ENCODE measurements around the gene PTPRH.

The PTPRH gene

GRCh38 chr19:55161571-55162322 is 47.6 kb downstream of the PTPRH start:
- H3K9me3 ChIP-seq (ENCODE audit: low read depth, low read length) = no peaks in the 10 kb centered on the region
- H3K36me3 ChIP-seq (ENCODE audit: insufficient read depth, low read length) = no peaks in the 10 kb centered on the region
- no peak for TF ChIP-seq EZH2 (IDR thresholded peaks at IDR 0.05)
- no peak for TF ChIP-seq FOXP2 (optimal IDR thresholded peaks at IDR 0.05; ENCODE audit: control extremely low read depth, extremely low read length, insufficient read depth)
- TF ChIP-seq POLR2AphosphoS5 (IDR thresholded peaks at IDR 0.05; ENCODE audit: borderline replicate concordance, low read depth, low read length) = no peak
- no peak for DNase-seq (ENCODE audit: low read depth, low spot score)
- H3K27ac ChIP-seq = no peak overlapping the region
- no peak overlapping the region for H3K9ac ChIP-seq (ENCODE audit: insufficient read length)
- H3K4me3 ChIP-seq = no peak overlapping the region

GRCh38 chr19:55160986-55161365 is 48.3 kb downstream of the PTPRH start:
- TF ChIP-seq POLR2AphosphoS5 (IDR thresholded peaks at IDR 0.05; ENCODE audit: borderline replicate concordance, low read depth, low read length) = no peak
- TF ChIP-seq FOXP2 (optimal IDR thresholded peaks at IDR 0.05; ENCODE audit: control extremely low read depth, extremely low read length, insufficient read depth) = no peak
- no peak for TF ChIP-seq EZH2 (IDR thresholded peaks at IDR 0.05)
- Histone ChIP-seq H3K27ac (no peak overlapping the region), H3K9ac (ENCODE audit: insufficient read length) (no peak overlapping the region), H3K9me3 (ENCODE audit: low read depth, low read length) (no peaks in the 10 kb centered on the region), H3K36me3 (ENCODE audit: insufficient read depth, low read length) (no peaks in the 10 kb centered on the region), H3K4me3 (no peak overlapping the region)
- no peak for DNase-seq (ENCODE audit: low read depth, low spot score)

GRCh38 chr19:55160128-55160985 is 48.9 kb downstream of the PTPRH start:
- no peak overlapping the region for H3K27ac ChIP-seq
- TF ChIP-seq EZH2 (IDR thresholded peaks at IDR 0.05) (no peak), POLR2AphosphoS5 (IDR thresholded peaks at IDR 0.05; ENCODE audit: borderline replicate concordance, low read depth, low read length) (no peak), FOXP2 (optimal IDR thresholded peaks at IDR 0.05; ENCODE audit: control extremely low read depth, extremely low read length, insufficient read depth) (peak; percentile 59)
- no peak for DNase-seq (ENCODE audit: low read depth, low spot score)
- no peaks in the 10 kb centered on the region for H3K36me3 ChIP-seq (ENCODE audit: insufficient read depth, low read length)
- peak overlapping the region; percentile 61 for H3K4me3 ChIP-seq
- H3K9ac ChIP-seq (ENCODE audit: insufficient read length) = peak overlapping the region; percentile 51
- H3K9me3 ChIP-seq (ENCODE audit: low read depth, low read length) = no peaks in the 10 kb centered on the region

- DNase-seq (ENCODE audit: low read depth, low spot score) = no peak
- Histone ChIP-seq H3K9me3 (ENCODE audit: low read depth, low read length) (no peaks in the 10 kb centered on the region), H3K36me3 (ENCODE audit: insufficient read depth, low read length) (no peaks in the 10 kb centered on the region), H3K4me3 (no peak overlapping the region), H3K27ac (peak overlapping the region; percentile 19; the same call in 1 of the 2 replicates), H3K9ac (ENCODE audit: insufficient read length) (no peak overlapping the region)
- TF ChIP-seq EZH2 (IDR thresholded peaks at IDR 0.05) (no peak), POLR2AphosphoS5 (IDR thresholded peaks at IDR 0.05; ENCODE audit: borderline replicate concordance, low read depth, low read length) (no peak), FOXP2 (optimal IDR thresholded peaks at IDR 0.05; ENCODE audit: control extremely low read depth, extremely low read length, insufficient read depth) (no peak)
Measured at GRCh38 chr19:55158848-55159749, 50.2 kb downstream of the PTPRH start.

- H3K4me3 ChIP-seq = no peak overlapping the region
Measured at GRCh38 chr19:55158423-55158822, 50.9 kb downstream of the PTPRH start.

GRCh38 chr19:55157064-55157908 is 52.0 kb downstream of the PTPRH start, which contains the start of gene TNNI3:
Gene TNNI3 (minus strand): TSS chr19:55157732. CDS start chr19:55157589, 143 bp downstream.
- H3K36me3 ChIP-seq (ENCODE audit: insufficient read depth, low read length) = peaks cover 5% of the 10 kb centered on the region; the same call in 1 of the 2 replicates
- TF ChIP-seq EZH2 (IDR thresholded peaks at IDR 0.05) = no peak
- no peak for TF ChIP-seq FOXP2 (optimal IDR thresholded peaks at IDR 0.05; ENCODE audit: control extremely low read depth, extremely low read length, insufficient read depth)
- TF ChIP-seq POLR2AphosphoS5 (IDR thresholded peaks at IDR 0.05; ENCODE audit: borderline replicate concordance, low read depth, low read length) = no peak
- no peak within 1 kb of the TSS for H3K9ac ChIP-seq (ENCODE audit: insufficient read length)
- H3K4me3 ChIP-seq = peak within 1 kb of the TSS; percentile 86
- peak within 1 kb of the TSS; percentile 31 for H3K27ac ChIP-seq
- no peak for DNase-seq (ENCODE audit: low read depth, low spot score)
- no peaks in the 10 kb centered on the region; the same call in 1 of the 2 replicates for H3K9me3 ChIP-seq (ENCODE audit: low read depth, low read length)

More at GRCh38 chr19:55158423-55158822, 50.9 kb downstream of the PTPRH start:
- no peaks in the 10 kb centered on the region; the same call in 1 of the 2 replicates for H3K36me3 ChIP-seq (ENCODE audit: insufficient read depth, low read length)
- peak overlapping the region; percentile 19; the same call in 1 of the 2 replicates for H3K27ac ChIP-seq
- TF ChIP-seq POLR2AphosphoS5 (IDR thresholded peaks at IDR 0.05; ENCODE audit: borderline replicate concordance, low read depth, low read length) (no peak), EZH2 (IDR thresholded peaks at IDR 0.05) (no peak), FOXP2 (optimal IDR thresholded peaks at IDR 0.05; ENCODE audit: control extremely low read depth, extremely low read length, insufficient read depth) (no peak)
- DNase-seq (ENCODE audit: low read depth, low spot score) = no peak
- H3K9ac ChIP-seq (ENCODE audit: insufficient read length) = no peak overlapping the region
- no peaks in the 10 kb centered on the region for H3K9me3 ChIP-seq (ENCODE audit: low read depth, low read length)
